HEK293 (cell line): Measurements from ENCODE around the gene LEF1.

ENCODE experiments used
- CTCF ChIA-PET: fragments of 350-600 bp; formaldehyde crosslinking; extraction: SDS; loops from one replicate; lab custom pipeline; 2021; ENCODE audit warnings: antibody characterized with exemption; lab: Yijun Ruan, JAX
- POLR2A ChIA-PET: fragments of 300-600 bp; formaldehyde crosslinking; extraction: SDS; loops from one replicate; lab custom pipeline; 2020; ENCODE audit warnings: antibody characterized with exemption, inconsistent platforms; lab: Yijun Ruan, JAX
- H3K27ac ChIP-seq: fragments of 200-500 bp; sonication (Bioruptor generic); 2 replicates; pipeline ENCODE4 v1.5.1; 2014; ENCODE audit warnings: low read depth, low read length, control low read depth, inconsistent platforms; ENCODE audit errors: extremely low read depth
- H3K36me3 ChIP-seq, 2 experiments: fragments of 200-500 bp in 1 of 2; sonication (Bioruptor generic) in 1 of 2; 1 replicate in 1 of 2; 2 replicates in 1 of 2; pipeline ENCODE4 v1.5.1; 2014 to 2017; ENCODE audit warnings: inconsistent platforms in 2 of 2, low read length in 2 of 2; ENCODE audit not compliant: control insufficient read depth in 2 of 2, insufficient read depth in 1 of 2
- H3K4me1 ChIP-seq: fragments of 200-500 bp; sonication (Bioruptor generic); 2 replicates; pipeline ENCODE4 v1.5.1; 2014; ENCODE audit warnings: mild to moderate bottlenecking, low read length, inconsistent platforms; ENCODE audit not compliant: control insufficient read depth, insufficient read depth
- H3K4me3 ChIP-seq: 2 replicates; pipeline ENCODE4 v1.5.1; 2011; ENCODE audit warnings: low read depth, mild to moderate bottlenecking, control low read depth, low read length, moderate library complexity
- H3K9me3 ChIP-seq: fragments of 200-500 bp; sonication (Bioruptor generic); 2 replicates; pipeline ENCODE4 v1.5.1; 2014; ENCODE audit warnings: low read depth, low read length, inconsistent platforms; ENCODE audit not compliant: control insufficient read depth, insufficient read depth
- SCRT2 ChIP-seq: fragments of 450-650 bp; formaldehyde crosslinking; IDR thresholded peaks from 2 replicates; pipeline ENCODE4 v1.5.1; 2016; ENCODE audit warnings: missing biosample characterization, missing genetic modification characterization
- ZBTB1 ChIP-seq: fragments of 450-650 bp; formaldehyde crosslinking; IDR thresholded peaks from 2 replicates; pipeline ENCODE4 v1.5.1; 2016; ENCODE audit warnings: missing biosample characterization, missing genetic modification characterization
- ZBTB20 ChIP-seq: fragments of 450-650 bp; formaldehyde crosslinking; IDR thresholded peaks from 2 replicates; pipeline ENCODE4 v1.5.1; 2016; ENCODE audit warnings: missing biosample characterization, missing genetic modification characterization
- ZBTB21 ChIP-seq: fragments of 450-650 bp; formaldehyde crosslinking; IDR thresholded peaks from 2 replicates; pipeline ENCODE4 v1.5.1; 2017; ENCODE audit warnings: missing biosample characterization, missing genetic modification characterization
- ZNF138 ChIP-seq: fragments of 450-650 bp; formaldehyde crosslinking; IDR thresholded peaks from 2 replicates; pipeline ENCODE4 v1.5.1; 2016; ENCODE audit warnings: missing biosample characterization, missing genetic modification characterization, borderline replicate concordance
- ZNF155 ChIP-seq: fragments of 450-650 bp; formaldehyde crosslinking; IDR thresholded peaks from 2 replicates; pipeline ENCODE4 v1.5.1; 2016; ENCODE audit warnings: missing biosample characterization, missing genetic modification characterization
- ZNF169 ChIP-seq: fragments of 450-650 bp; formaldehyde crosslinking; IDR thresholded peaks from 2 replicates; pipeline ENCODE4 v1.5.1; 2016; ENCODE audit warnings: missing biosample characterization, missing genetic modification characterization
- ZNF324 ChIP-seq: fragments of 450-650 bp; formaldehyde crosslinking; IDR thresholded peaks from 2 replicates; pipeline ENCODE4 v1.5.1; 2016; ENCODE audit warnings: missing biosample characterization, missing genetic modification characterization
- ZNF366 ChIP-seq: fragments of 450-650 bp; formaldehyde crosslinking; conservative IDR thresholded peaks from 2 replicates; pipeline ENCODE4 v1.5.1; 2016; ENCODE audit warnings: missing biosample characterization, missing genetic modification characterization
- ZNF514 ChIP-seq: fragments of 450-650 bp; formaldehyde crosslinking; IDR thresholded peaks from 2 replicates; pipeline ENCODE4 v1.5.1; 2016; ENCODE audit warnings: missing biosample characterization, missing genetic modification characterization
- ZNF544 ChIP-seq: fragments of 450-650 bp; formaldehyde crosslinking; IDR thresholded peaks from 2 replicates; pipeline ENCODE4 v1.5.0; 2017; ENCODE audit warnings: missing biosample characterization, missing genetic modification characterization
- ZNF549 ChIP-seq: fragments of 450-650 bp; IDR thresholded peaks from 2 replicates; pipeline ENCODE4 v1.5.1; 2018; ENCODE audit warnings: missing biosample characterization, missing genetic modification characterization, mild to moderate bottlenecking, inconsistent platforms, moderate library complexity
- ZNF596 ChIP-seq: fragments of 450-650 bp; IDR thresholded peaks from 2 replicates; pipeline ENCODE4 v1.5.0; 2018; ENCODE audit warnings: missing biosample characterization, mild to moderate bottlenecking, missing genetic modification characterization, moderate library complexity
- ZNF747 ChIP-seq: fragments of 450-650 bp; formaldehyde crosslinking; IDR thresholded peaks from 2 replicates; pipeline ENCODE4 v1.5.1; 2016; ENCODE audit warnings: missing biosample characterization, missing genetic modification characterization
- ZSCAN23 ChIP-seq: fragments of 450-650 bp; formaldehyde crosslinking; IDR thresholded peaks from 2 replicates; pipeline ENCODE4 v1.5.1; 2016; ENCODE audit warnings: missing biosample characterization, missing genetic modification characterization
- ZXDB ChIP-seq: fragments of 450-650 bp; formaldehyde crosslinking; IDR thresholded peaks from 2 replicates; pipeline ENCODE4 v1.5.1; 2016; ENCODE audit warnings: missing biosample characterization, missing genetic modification characterization
- TF ChIP-seq, protein P1 (sequence below): fragments of 450-650 bp; formaldehyde crosslinking; conservative IDR thresholded peaks from 2 replicates; pipeline ENCODE4 v1.5.1; 2016; ENCODE audit warnings: low read depth, missing biosample characterization, missing genetic modification characterization
- TF ChIP-seq, protein P2 (sequence below): fragments of 450-650 bp; formaldehyde crosslinking; IDR thresholded peaks from 2 replicates; pipeline ENCODE4 v1.5.1; 2016; ENCODE audit warnings: missing biosample characterization, missing genetic modification characterization
- TF ChIP-seq, protein P3 (sequence below): fragments of 450-650 bp; formaldehyde crosslinking; optimal IDR thresholded peaks from 2 replicates; pipeline ENCODE3; 2016; ENCODE audit warnings: missing biosample characterization, mild to moderate bottlenecking, missing genetic modification characterization
- TF ChIP-seq, protein P4 (sequence below): fragments of 450-650 bp; formaldehyde crosslinking; IDR thresholded peaks from 2 replicates; pipeline ENCODE4 v1.5.1; 2017; ENCODE audit warnings: missing biosample characterization, missing genetic modification characterization
- TF ChIP-seq, protein P5 (sequence below): fragments of 450-650 bp; formaldehyde crosslinking; IDR thresholded peaks from 2 replicates; pipeline ENCODE4 v1.5.0; 2017; ENCODE audit warnings: missing biosample characterization, missing genetic modification characterization, borderline replicate concordance

The LEF1 gene

DNA sequence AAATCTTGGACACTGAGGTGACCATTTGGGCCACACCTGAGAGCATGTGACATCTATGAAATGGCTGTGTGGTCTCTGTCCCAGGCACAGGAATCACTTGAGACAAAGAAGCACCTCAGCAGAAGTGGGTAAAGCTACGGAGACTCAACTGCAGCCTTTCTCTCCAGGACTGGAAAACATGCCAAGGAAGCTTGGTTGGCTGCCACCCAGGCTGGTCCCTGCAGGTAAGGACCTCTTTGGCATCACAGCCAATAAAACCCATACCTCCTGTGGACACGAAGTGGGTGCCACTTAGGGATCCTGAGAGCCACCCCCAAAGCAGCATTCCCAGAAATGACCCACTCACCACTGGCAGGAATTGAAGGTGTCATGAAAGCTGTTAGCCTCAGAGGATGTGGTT, 74.6 kb downstream of the LEF1 start (continued):
- TF ChIP-seq ZNF544 (tag by site-specific recombination) = no peak
- no peak for TF ChIP-seq ZNF549 (tag by site-specific recombination)
- TF ChIP-seq, protein P1, sequence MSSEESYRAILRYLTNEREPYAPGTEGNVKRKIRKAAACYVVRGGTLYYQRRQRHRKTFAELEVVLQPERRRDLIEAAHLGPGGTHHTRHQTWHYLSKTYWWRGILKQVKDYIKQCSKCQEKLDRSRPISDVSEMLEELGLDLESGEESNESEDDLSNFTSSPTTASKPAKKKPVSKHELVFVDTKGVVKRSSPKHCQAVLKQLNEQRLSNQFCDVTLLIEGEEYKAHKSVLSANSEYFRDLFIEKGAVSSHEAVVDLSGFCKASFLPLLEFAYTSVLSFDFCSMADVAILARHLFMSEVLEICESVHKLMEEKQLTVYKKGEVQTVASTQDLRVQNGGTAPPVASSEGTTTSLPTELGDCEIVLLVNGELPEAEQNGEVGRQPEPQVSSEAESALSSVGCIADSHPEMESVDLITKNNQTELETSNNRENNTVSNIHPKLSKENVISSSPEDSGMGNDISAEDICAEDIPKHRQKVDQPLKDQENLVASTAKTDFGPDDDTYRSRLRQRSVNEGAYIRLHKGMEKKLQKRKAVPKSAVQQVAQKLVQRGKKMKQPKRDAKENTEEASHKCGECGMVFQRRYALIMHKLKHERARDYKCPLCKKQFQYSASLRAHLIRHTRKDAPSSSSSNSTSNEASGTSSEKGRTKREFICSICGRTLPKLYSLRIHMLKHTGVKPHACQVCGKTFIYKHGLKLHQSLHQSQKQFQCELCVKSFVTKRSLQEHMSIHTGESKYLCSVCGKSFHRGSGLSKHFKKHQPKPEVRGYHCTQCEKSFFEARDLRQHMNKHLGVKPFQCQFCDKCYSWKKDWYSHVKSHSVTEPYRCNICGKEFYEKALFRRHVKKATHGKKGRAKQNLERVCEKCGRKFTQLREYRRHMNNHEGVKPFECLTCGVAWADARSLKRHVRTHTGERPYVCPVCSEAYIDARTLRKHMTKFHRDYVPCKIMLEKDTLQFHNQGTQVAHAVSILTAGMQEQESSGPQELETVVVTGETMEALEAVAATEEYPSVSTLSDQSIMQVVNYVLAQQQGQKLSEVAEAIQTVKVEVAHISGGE (tag by site-specific recombination) = no peak
- TF ChIP-seq, protein P2, sequence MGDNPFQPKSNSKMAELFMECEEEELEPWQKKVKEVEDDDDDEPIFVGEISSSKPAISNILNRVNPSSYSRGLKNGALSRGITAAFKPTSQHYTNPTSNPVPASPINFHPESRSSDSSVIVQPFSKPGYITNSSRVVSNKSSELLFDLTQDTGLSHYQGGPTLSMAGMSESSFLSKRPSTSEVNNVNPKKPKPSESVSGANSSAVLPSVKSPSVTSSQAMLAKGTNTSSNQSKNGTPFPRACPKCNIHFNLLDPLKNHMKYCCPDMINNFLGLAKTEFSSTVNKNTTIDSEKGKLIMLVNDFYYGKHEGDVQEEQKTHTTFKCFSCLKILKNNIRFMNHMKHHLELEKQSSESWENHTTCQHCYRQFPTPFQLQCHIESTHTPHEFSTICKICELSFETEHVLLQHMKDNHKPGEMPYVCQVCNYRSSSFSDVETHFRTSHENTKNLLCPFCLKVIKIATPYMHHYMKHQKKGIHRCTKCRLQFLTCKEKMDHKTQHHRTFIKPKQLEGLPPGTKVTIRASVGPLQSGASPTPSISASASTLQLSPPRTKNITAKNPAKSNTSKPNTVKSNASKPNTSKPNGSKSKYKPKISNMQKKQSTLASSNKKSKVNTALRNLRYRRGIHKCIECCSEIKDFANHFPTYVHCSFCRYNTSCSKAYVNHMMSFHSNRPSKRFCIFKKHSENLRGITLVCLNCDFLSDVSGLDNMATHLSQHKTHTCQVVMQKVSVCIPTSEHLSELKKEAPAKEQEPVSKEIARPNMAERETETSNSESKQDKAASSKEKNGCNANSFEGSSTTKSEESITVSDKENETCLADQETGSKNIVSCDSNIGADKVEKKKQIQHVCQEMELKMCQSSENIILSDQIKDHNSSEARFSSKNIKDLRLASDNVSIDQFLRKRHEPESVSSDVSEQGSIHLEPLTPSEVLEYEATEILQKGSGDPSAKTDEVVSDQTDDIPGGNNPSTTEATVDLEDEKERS (tag by site-specific recombination) = no peak
- no peak for TF ChIP-seq SCRT2 (tag by site-specific recombination)
- no peak for TF ChIP-seq ZNF596 (tag by site-specific recombination)
- TF ChIP-seq ZNF324 (tag by site-specific recombination) = no peak

DNA sequence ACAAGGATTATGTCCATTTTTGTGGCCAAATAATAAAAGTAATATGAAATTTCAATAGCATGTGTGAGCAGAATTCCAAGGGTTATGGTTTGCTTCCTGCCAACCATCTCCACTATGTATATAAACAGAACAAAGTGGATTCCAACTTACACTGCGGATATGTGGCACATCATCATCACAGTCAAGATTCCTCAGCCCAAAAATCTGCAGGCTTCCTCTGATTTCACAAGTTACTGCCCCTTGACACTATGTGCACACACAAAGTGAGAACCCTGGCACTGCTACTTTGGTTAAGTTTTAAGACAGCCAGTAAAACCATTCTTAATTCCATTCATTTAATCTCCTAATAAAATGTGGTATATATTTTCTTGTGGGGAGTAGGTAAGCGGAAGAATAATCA, 76.4 kb downstream of the LEF1 start:
- TF ChIP-seq ZBTB20 (no peak), ZNF138 (tag by site-specific recombination) (no peak), ZBTB21 (tag by site-specific recombination) (no peak), ZNF747 (tag by site-specific recombination) (no peak), ZNF169 (tag by site-specific recombination) (no peak), ZXDB (tag by site-specific recombination) (no peak), ZNF514 (tag by site-specific recombination) (no peak), ZBTB1 (tag by site-specific recombination) (no peak), ZSCAN23 (no peak), ZNF155 (tag by site-specific recombination) (no peak), ZNF366 (tag by site-specific recombination) (no peak)
- TF ChIP-seq, protein P3, sequence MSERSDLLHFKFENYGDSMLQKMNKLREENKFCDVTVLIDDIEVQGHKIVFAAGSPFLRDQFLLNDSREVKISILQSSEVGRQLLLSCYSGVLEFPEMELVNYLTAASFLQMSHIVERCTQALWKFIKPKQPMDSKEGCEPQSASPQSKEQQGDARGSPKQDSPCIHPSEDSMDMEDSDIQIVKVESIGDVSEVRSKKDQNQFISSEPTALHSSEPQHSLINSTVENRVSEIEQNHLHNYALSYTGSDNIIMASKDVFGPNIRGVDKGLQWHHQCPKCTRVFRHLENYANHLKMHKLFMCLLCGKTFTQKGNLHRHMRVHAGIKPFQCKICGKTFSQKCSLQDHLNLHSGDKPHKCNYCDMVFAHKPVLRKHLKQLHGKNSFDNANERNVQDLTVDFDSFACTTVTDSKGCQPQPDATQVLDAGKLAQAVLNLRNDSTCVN = no peak
- TF ChIP-seq, protein P4, sequence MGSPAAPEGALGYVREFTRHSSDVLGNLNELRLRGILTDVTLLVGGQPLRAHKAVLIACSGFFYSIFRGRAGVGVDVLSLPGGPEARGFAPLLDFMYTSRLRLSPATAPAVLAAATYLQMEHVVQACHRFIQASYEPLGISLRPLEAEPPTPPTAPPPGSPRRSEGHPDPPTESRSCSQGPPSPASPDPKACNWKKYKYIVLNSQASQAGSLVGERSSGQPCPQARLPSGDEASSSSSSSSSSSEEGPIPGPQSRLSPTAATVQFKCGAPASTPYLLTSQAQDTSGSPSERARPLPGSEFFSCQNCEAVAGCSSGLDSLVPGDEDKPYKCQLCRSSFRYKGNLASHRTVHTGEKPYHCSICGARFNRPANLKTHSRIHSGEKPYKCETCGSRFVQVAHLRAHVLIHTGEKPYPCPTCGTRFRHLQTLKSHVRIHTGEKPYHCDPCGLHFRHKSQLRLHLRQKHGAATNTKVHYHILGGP (tag by site-specific recombination) = no peak
- TF ChIP-seq, protein P5, sequence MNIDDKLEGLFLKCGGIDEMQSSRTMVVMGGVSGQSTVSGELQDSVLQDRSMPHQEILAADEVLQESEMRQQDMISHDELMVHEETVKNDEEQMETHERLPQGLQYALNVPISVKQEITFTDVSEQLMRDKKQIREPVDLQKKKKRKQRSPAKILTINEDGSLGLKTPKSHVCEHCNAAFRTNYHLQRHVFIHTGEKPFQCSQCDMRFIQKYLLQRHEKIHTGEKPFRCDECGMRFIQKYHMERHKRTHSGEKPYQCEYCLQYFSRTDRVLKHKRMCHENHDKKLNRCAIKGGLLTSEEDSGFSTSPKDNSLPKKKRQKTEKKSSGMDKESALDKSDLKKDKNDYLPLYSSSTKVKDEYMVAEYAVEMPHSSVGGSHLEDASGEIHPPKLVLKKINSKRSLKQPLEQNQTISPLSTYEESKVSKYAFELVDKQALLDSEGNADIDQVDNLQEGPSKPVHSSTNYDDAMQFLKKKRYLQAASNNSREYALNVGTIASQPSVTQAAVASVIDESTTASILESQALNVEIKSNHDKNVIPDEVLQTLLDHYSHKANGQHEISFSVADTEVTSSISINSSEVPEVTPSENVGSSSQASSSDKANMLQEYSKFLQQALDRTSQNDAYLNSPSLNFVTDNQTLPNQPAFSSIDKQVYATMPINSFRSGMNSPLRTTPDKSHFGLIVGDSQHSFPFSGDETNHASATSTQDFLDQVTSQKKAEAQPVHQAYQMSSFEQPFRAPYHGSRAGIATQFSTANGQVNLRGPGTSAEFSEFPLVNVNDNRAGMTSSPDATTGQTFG (tag by site-specific recombination) = no peak
- TF ChIP-seq, all 188 proteins: peak for 0
- ChIA-PET CTCF (interaction anchor here (0.5 kb wide), 1 partner anchor 10 kb away, joined by 3 read pairs; no protein-coding TSS in a partner anchor), POLR2A (no interaction called here)
- Histone ChIP-seq H3K36me3 (peaks cover 0 to 11% of the 10 kb centered on the region in 2 experiments; a peak in 1 of 3 replicates), H3K9me3 (no peaks in the 10 kb centered on the region), H3K4me3 (no peak overlapping the region), H3K27ac (no peak overlapping the region), H3K4me1 (no peaks in the 10 kb centered on the region)
